H9 (cell line): ENCODE measurements around the gene TNFSF10. TPM values are rescaled to one million over a fixed set of nuclear protein-coding genes. Genes with fewer than 3 reads are reported as not detected.

Experiments
- DNase-seq: peaks from one replicate; pipeline ENCODE4 v3.0.0-alpha.2; 2017
- H2AFZ ChIP-seq: one replicate; pipeline ENCODE4 v1.6.1; 2013; ENCODE audit warnings: mild to moderate bottlenecking, low read length, control low read depth, moderate library complexity
- H2AK5ac ChIP-seq: 2 replicates; pipeline ENCODE4 v1.6.1; 2013; ENCODE audit warnings: low read length, control low read depth, mixed read lengths; ENCODE audit not compliant: insufficient read length
- H2BK120ac ChIP-seq: one replicate; pipeline ENCODE4 v1.6.1; 2013; ENCODE audit warnings: low read depth, mild to moderate bottlenecking, low read length, control low read depth, inconsistent platforms; ENCODE audit not compliant: poor library complexity, severe bottlenecking
- H2BK12ac ChIP-seq: 2 replicates; pipeline ENCODE4 v1.6.1; 2013; ENCODE audit warnings: low read length, control low read depth, mixed read lengths, low read depth; ENCODE audit not compliant: insufficient read length
- H2BK15ac ChIP-seq: 2 replicates; pipeline ENCODE4 v1.6.1; 2013; ENCODE audit warnings: low read depth, low read length, control low read depth
- H2BK20ac ChIP-seq: one replicate; pipeline ENCODE4 v1.6.1; 2013; ENCODE audit warnings: low read depth, mild to moderate bottlenecking, low read length, control low read depth, inconsistent platforms; ENCODE audit not compliant: poor library complexity, severe bottlenecking
- H2BK5ac ChIP-seq: 2 replicates; pipeline ENCODE4 v1.6.1; 2013; ENCODE audit warnings: low read length, control low read depth, mixed read lengths; ENCODE audit not compliant: insufficient read length
- H3K14ac ChIP-seq: 2 replicates; pipeline ENCODE4 v1.6.1; 2013; ENCODE audit warnings: low read length, control low read depth; ENCODE audit not compliant: insufficient read depth
- H3K18ac ChIP-seq: 2 replicates; pipeline ENCODE4 v1.6.1; 2013; ENCODE audit warnings: low read depth, mild to moderate bottlenecking, mixed read lengths, low read length, control low read depth; ENCODE audit not compliant: insufficient read length
- H3K23ac ChIP-seq: 2 replicates; pipeline ENCODE4 v1.6.1; 2013; ENCODE audit warnings: low read length, control low read depth, mixed read lengths, low read depth; ENCODE audit not compliant: insufficient read length
- H3K23me2 ChIP-seq: 2 replicates; pipeline ENCODE4 v1.6.1; 2013; ENCODE audit warnings: low read depth, mild to moderate bottlenecking, mixed read lengths, low read length, control low read depth; ENCODE audit not compliant: insufficient read length, poor library complexity, severe bottlenecking
- H3K27ac ChIP-seq: 2 replicates; pipeline ENCODE4 v1.5.1; 2013; ENCODE audit warnings: low read length, control low read depth, mixed read lengths, low read depth; ENCODE audit not compliant: insufficient read length
- H3K27me3 ChIP-seq: 2 replicates; pipeline ENCODE4 v1.6.1; 2013; ENCODE audit warnings: low read length, control low read depth, inconsistent platforms; ENCODE audit not compliant: insufficient read depth
- H3K4ac ChIP-seq: 2 replicates; pipeline ENCODE4 v1.6.1; 2013; ENCODE audit warnings: low read depth, mild to moderate bottlenecking, control low read depth, inconsistent platforms, low read length, moderate library complexity
- H3K4me1 ChIP-seq: 2 replicates; pipeline ENCODE4 v1.6.1; 2013; ENCODE audit warnings: low read length, control low read depth, inconsistent platforms; ENCODE audit not compliant: insufficient read depth
- H3K4me2 ChIP-seq: 2 replicates; pipeline ENCODE4 v1.6.1; 2013; ENCODE audit warnings: low read length, control low read depth, mixed read lengths; ENCODE audit not compliant: insufficient read length, insufficient read depth
- H3K56ac ChIP-seq: 2 replicates; pipeline ENCODE4 v1.6.1; 2013; ENCODE audit warnings: low read depth, mild to moderate bottlenecking, mixed read lengths, low read length, control low read depth; ENCODE audit not compliant: insufficient read length
- H3K79me1 ChIP-seq: 2 replicates; pipeline ENCODE4 v1.6.1; 2013; ENCODE audit warnings: low read depth, mild to moderate bottlenecking, moderate library complexity, low read length, control low read depth, inconsistent platforms; ENCODE audit not compliant: insufficient read depth, poor library complexity, severe bottlenecking
- H3K79me2 ChIP-seq: 2 replicates; pipeline ENCODE4 v1.6.1; 2013; ENCODE audit warnings: low read length, control low read depth, inconsistent platforms; ENCODE audit not compliant: insufficient read depth
- H3K9ac ChIP-seq: 2 replicates; pipeline ENCODE4 v1.6.1; 2013; ENCODE audit warnings: low read length, control low read depth, mixed read lengths; ENCODE audit not compliant: insufficient read length; ENCODE audit errors: extremely low read depth
- H3K9me3 ChIP-seq: one replicate; pipeline ENCODE4 v1.6.1; 2013; ENCODE audit warnings: low read depth, low read length, inconsistent platforms; ENCODE audit not compliant: control insufficient read depth
- H3T11ph ChIP-seq: one replicate; pipeline ENCODE4 v1.6.1; 2013; ENCODE audit warnings: mild to moderate bottlenecking, low read length, control low read depth, inconsistent platforms
- H4K20me1 ChIP-seq: one replicate; pipeline ENCODE4 v1.6.1; 2013; ENCODE audit not compliant: control insufficient read depth, insufficient read length, insufficient read depth
- H4K5ac ChIP-seq: 2 replicates; pipeline ENCODE4 v1.6.1; 2013; ENCODE audit warnings: low read depth, mild to moderate bottlenecking, mixed read lengths, low read length, control low read depth; ENCODE audit not compliant: insufficient read length
- H4K8ac ChIP-seq: replicated peaks from 2 replicates; pipeline ENCODE4 v1.6.1; 2013; ENCODE audit warnings: low read length, control low read depth, mixed read lengths, low read depth; ENCODE audit not compliant: insufficient read length
- H4K91ac ChIP-seq: 2 replicates; pipeline ENCODE4 v1.6.1; 2013; ENCODE audit warnings: low read depth, mild to moderate bottlenecking, moderate library complexity, mixed read lengths, low read length, control low read depth; ENCODE audit not compliant: insufficient read length
- H3K27ac Mint-ChIP-seq, 3 experiments: 2 replicates in 2 of 3; 3 replicates in 1 of 3; pipeline ENCODE4 v1.8.0; 2020 to 2021; ENCODE audit warnings: mixed read lengths in 3 of 3, mild to moderate bottlenecking in 1 of 3, moderate library complexity in 1 of 3
- H3K27me3 Mint-ChIP-seq: 2 replicates; pipeline ENCODE4 v1.8.0; 2021; ENCODE audit warnings: low read depth, mild to moderate bottlenecking, moderate library complexity, mixed read lengths
- H3K36me3 Mint-ChIP-seq, 3 experiments: 2 replicates in 2 of 3; 3 replicates in 1 of 3; pipeline ENCODE4 v1.8.0; 2020 to 2021; ENCODE audit warnings: low read depth in 3 of 3, mixed read lengths in 3 of 3; ENCODE audit not compliant: insufficient read depth in 1 of 3
- H3K4me1 Mint-ChIP-seq, 2 experiments: 2 replicates each; pipeline ENCODE4 v1.8.0; 2020; ENCODE audit warnings: mixed read lengths in 2 of 2
- H3K4me3 Mint-ChIP-seq, 2 experiments: 2 replicates in 1 of 2; 3 replicates in 1 of 2; pipeline ENCODE4 v1.8.0; 2020 to 2021; ENCODE audit warnings: mild to moderate bottlenecking in 2 of 2, mixed read lengths in 2 of 2, moderate library complexity in 1 of 2
- H3K9me3 Mint-ChIP-seq, 2 experiments: 2 replicates in 1 of 2; 3 replicates in 1 of 2; pipeline ENCODE4 v1.8.0; 2020; ENCODE audit warnings: mild to moderate bottlenecking in 2 of 2, mixed read lengths in 2 of 2, moderate library complexity in 1 of 2
- WGBS: extraction: QIAGEN DNeasy Blood & Tissue Kit; methylation state at CpG from one replicate; pipeline ENCODE4 v1.1.7; 2013; ENCODE audit warnings: missing lambda C conversion rate, low lambda C conversion rate, mixed read lengths; ENCODE audit not compliant: insufficient read length; ENCODE audit errors: extremely low coverage; 5-methylcytosine and 5-hydroxymethylcytosine counted together
- total RNA-seq: library from RNA; stranded (reverse); gene quantifications from 2 replicates; pipeline ENCODE4 v1.2.1, GENCODE V29; 2021
- TF ChIP-seq, protein P1 (sequence below): fragments of 200-600 bp; sonication (generic); conservative IDR thresholded peaks from 3 replicates; pipeline ENCODE4 v1.8.0; 2021; ENCODE audit warnings: antibody characterized with exemption, mild to moderate bottlenecking

TNFSF10 gene
- total RNA-seq, 1 experiment from 2014 or later = not detected

DNA sequence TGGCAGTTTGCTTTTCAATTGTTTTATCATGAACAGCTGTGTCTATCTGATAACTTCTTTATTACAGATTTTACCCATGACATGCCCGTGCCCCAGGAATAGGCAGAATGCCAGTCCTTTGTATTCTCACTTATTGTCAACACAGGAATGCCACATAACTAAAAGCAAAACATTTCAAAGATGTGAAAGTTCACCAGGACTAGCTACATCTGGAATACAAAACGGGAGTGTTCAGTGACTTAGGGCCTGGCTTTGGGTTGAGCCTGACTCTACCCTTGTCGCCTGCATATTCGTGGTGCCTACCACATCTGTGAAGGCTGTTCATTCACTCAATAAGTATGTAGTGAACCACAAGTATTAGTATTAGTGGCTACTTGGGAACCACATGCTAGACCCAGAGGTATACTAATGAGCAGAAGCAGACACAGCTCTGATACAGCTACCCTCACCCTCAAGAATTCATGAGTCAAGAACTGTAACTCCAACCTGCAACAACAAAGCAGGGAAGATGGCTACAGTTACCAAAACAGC, 2.9 kb downstream of the TNFSF10 start:
- Mint-ChIP-seq H3K36me3 (no peaks in the 10 kb centered on the region), H3K4me3 (no peak overlapping the region), H3K27me3 (no peaks in the 10 kb centered on the region; the same call in 1 of the 2 replicates), H3K9me3 (no peaks in the 10 kb centered on the region), H3K4me1 (peaks cover 8 to 13% of the 10 kb centered on the region in 2 experiments), H3K27ac (no peak overlapping the region; a peak in 1 of 7 replicates)
- Histone ChIP-seq H3K23me2 (no peaks in the 10 kb centered on the region), H2BK120ac (no peak overlapping the region), H2BK12ac (no peak overlapping the region), H2AK5ac (no peak overlapping the region), H3K14ac (no peak overlapping the region), H3K56ac (no peak overlapping the region), H2AFZ (no peak overlapping the region), H3K27ac (no peak overlapping the region), H3K27me3 (no peaks in the 10 kb centered on the region), H3K9me3 (no peaks in the 10 kb centered on the region), H3K18ac (no peak overlapping the region), H2BK15ac (no peak overlapping the region), H3T11ph (no peak overlapping the region), H4K20me1 (no peaks in the 10 kb centered on the region), H3K23ac (no peak overlapping the region), H4K91ac (no peak overlapping the region), H3K79me1 (no peaks in the 10 kb centered on the region), H3K79me2 (0 out of 2 replicates have a peak, but pooled peaks cover 1% of the 10 kb centered on the region), H2BK5ac (no peak overlapping the region), H3K4ac (no peak overlapping the region), H3K9ac (no peak overlapping the region), H2BK20ac (no peak overlapping the region), H4K8ac (no peak overlapping the region), H3K4me1 (peaks cover 6% of the 10 kb centered on the region; the same call in 1 of the 2 replicates), H3K4me2 (no peak overlapping the region), H4K5ac (no peak overlapping the region)
- TF ChIP-seq, protein P1, sequence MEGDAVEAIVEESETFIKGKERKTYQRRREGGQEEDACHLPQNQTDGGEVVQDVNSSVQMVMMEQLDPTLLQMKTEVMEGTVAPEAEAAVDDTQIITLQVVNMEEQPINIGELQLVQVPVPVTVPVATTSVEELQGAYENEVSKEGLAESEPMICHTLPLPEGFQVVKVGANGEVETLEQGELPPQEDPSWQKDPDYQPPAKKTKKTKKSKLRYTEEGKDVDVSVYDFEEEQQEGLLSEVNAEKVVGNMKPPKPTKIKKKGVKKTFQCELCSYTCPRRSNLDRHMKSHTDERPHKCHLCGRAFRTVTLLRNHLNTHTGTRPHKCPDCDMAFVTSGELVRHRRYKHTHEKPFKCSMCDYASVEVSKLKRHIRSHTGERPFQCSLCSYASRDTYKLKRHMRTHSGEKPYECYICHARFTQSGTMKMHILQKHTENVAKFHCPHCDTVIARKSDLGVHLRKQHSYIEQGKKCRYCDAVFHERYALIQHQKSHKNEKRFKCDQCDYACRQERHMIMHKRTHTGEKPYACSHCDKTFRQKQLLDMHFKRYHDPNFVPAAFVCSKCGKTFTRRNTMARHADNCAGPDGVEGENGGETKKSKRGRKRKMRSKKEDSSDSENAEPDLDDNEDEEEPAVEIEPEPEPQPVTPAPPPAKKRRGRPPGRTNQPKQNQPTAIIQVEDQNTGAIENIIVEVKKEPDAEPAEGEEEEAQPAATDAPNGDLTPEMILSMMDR = no peak
- no CpG with 5 or more reads among the region's 4 CpGs for WGBS
- DNase-seq = no peak
